ENCODE data around the gene MUSTN1. TPM values are rescaled to one million over a fixed set of nuclear protein-coding genes. Genes with fewer than 3 reads are reported as not detected.

MUSTN1 gene
- polyA plus RNA-seq, 3 donors = 0.27 to 1.8 (median 0.79) TPM

GRCh38 chr3:52859686-52860423 is 25.0 kb upstream of the MUSTN1 start:
- DNase-seq (ENCODE audit: extremely low read depth in 1 of 11, low read depth in 9 of 11, low spot score in 4 of 11) = no peak

- no peak for DNase-seq (ENCODE audit: extremely low read depth in 1 of 11, low read depth in 9 of 11, low spot score in 4 of 11)
Observed at GRCh38 chr3:52857864-52858263, 23.0 kb upstream of the MUSTN1 start.

- no peak for DNase-seq (ENCODE audit: extremely low read depth in 1 of 11, low read depth in 9 of 11, low spot score in 4 of 11)
Observed at GRCh38 chr3:52857133-52857532, 22.3 kb upstream of the MUSTN1 start.

GRCh38 chr3:52856666-52857065 is 21.8 kb upstream of the MUSTN1 start:
- DNase-seq (ENCODE audit: extremely low read depth in 1 of 11, low read depth in 9 of 11, low spot score in 4 of 11) = no peak

GRCh38 chr3:52854013-52854412 is 19.2 kb upstream of the MUSTN1 start:
- DNase-seq (ENCODE audit: extremely low read depth in 1 of 11, low read depth in 9 of 11, low spot score in 4 of 11) = peak in 1 of 11 donors; percentile 10

GRCh38 chr3:52852419-52852818 is 17.6 kb upstream of the MUSTN1 start:
- no peak for DNase-seq (ENCODE audit: extremely low read depth in 1 of 11, low read depth in 9 of 11, low spot score in 4 of 11)

- DNase-seq (ENCODE audit: extremely low read depth in 1 of 11, low read depth in 9 of 11, low spot score in 4 of 11) = peak in 3 of 11 donors; percentile 17 to 22 (median 18)
Observed at GRCh38 chr3:52851348-52851747, 16.5 kb upstream of the MUSTN1 start.

GRCh38 chr3:52849656-52850055 is 14.8 kb upstream of the MUSTN1 start:
- DNase-seq (ENCODE audit: extremely low read depth in 1 of 11, low read depth in 9 of 11, low spot score in 4 of 11) = no peak

GRCh38 chr3:52848617-52849016 is 13.8 kb upstream of the MUSTN1 start:
- no peak for DNase-seq (ENCODE audit: extremely low read depth in 1 of 11, low read depth in 9 of 11, low spot score in 4 of 11)

- DNase-seq (ENCODE audit: extremely low read depth in 1 of 11, low read depth in 9 of 11, low spot score in 4 of 11) = no peak
Observed at GRCh38 chr3:52847726-52848125, 12.9 kb upstream of the MUSTN1 start.

- no peak for DNase-seq (ENCODE audit: extremely low read depth in 1 of 11, low read depth in 9 of 11, low spot score in 4 of 11)
Observed at GRCh38 chr3:52847241-52847640, 12.4 kb upstream of the MUSTN1 start.

- DNase-seq (ENCODE audit: extremely low read depth in 1 of 11, low read depth in 9 of 11, low spot score in 4 of 11) = no peak
Observed at GRCh38 chr3:52846432-52846965, 11.7 kb upstream of the MUSTN1 start.

GRCh38 chr3:52845691-52846431 is 11.0 kb upstream of the MUSTN1 start:
- no peak for DNase-seq (ENCODE audit: extremely low read depth in 1 of 11, low read depth in 9 of 11, low spot score in 4 of 11)

GRCh38 chr3:52845157-52845556 is 10.3 kb upstream of the MUSTN1 start:
- no peak for DNase-seq (ENCODE audit: extremely low read depth in 1 of 11, low read depth in 9 of 11, low spot score in 4 of 11)

- no peak for DNase-seq (ENCODE audit: extremely low read depth in 1 of 11, low read depth in 9 of 11, low spot score in 4 of 11)
Observed at GRCh38 chr3:52844290-52844975, 9.6 kb upstream of the MUSTN1 start.

- no peak for DNase-seq (ENCODE audit: extremely low read depth in 1 of 11, low read depth in 9 of 11, low spot score in 4 of 11)
Observed at GRCh38 chr3:52843881-52844280, 9.1 kb upstream of the MUSTN1 start.

- DNase-seq (ENCODE audit: extremely low read depth in 1 of 11, low read depth in 9 of 11, low spot score in 4 of 11) = no peak
Observed at GRCh38 chr3:52843108-52843865, 8.5 kb upstream of the MUSTN1 start.

GRCh38 chr3:52842424-52842823 is 7.6 kb upstream of the MUSTN1 start:
- no peak for DNase-seq (ENCODE audit: extremely low read depth in 1 of 11, low read depth in 9 of 11, low spot score in 4 of 11)

- no peak for DNase-seq (ENCODE audit: extremely low read depth in 1 of 11, low read depth in 9 of 11, low spot score in 4 of 11)
Observed at GRCh38 chr3:52841981-52842340, 7.1 kb upstream of the MUSTN1 start.

Data from renal cortex interstitium (tissue), 11 donors.